Ovary (tissue), 3 donors: ENCODE measurements around the gene HPS1.

ENCODE experiments used
- POLR2A ChIP-seq: fragments of 450-650 bp; IDR thresholded peaks from one replicate; pipeline ENCODE4 v1.6.1; 2017; ENCODE audit warnings: antibody characterized with exemption, mild to moderate bottlenecking, moderate library complexity
- TF ChIP-seq, protein P1 (sequence below), 3 donors: fragments of 450-650 bp in 2 of 3; fragments of 200-600 bp in 1 of 3; IDR thresholded peaks; one replicate each; pipeline versions ENCODE4 v1.5.1 to v1.8.0; 2016 to 2022; ENCODE audit warnings: antibody characterized with exemption in 3 of 3, mild to moderate bottlenecking in 1 of 3
- donor health status: DM: no; HTN: no; CAD: no.

GRCh38 chr10:98418665-98419468, 27.9 kb downstream of the HPS1 start:
- TF ChIP-seq POLR2A = no peak
- TF ChIP-seq, protein P1, sequence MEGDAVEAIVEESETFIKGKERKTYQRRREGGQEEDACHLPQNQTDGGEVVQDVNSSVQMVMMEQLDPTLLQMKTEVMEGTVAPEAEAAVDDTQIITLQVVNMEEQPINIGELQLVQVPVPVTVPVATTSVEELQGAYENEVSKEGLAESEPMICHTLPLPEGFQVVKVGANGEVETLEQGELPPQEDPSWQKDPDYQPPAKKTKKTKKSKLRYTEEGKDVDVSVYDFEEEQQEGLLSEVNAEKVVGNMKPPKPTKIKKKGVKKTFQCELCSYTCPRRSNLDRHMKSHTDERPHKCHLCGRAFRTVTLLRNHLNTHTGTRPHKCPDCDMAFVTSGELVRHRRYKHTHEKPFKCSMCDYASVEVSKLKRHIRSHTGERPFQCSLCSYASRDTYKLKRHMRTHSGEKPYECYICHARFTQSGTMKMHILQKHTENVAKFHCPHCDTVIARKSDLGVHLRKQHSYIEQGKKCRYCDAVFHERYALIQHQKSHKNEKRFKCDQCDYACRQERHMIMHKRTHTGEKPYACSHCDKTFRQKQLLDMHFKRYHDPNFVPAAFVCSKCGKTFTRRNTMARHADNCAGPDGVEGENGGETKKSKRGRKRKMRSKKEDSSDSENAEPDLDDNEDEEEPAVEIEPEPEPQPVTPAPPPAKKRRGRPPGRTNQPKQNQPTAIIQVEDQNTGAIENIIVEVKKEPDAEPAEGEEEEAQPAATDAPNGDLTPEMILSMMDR (IDR thresholded peaks at IDR 0.05) = no peak
